Nephron (organoid): ENCODE data around the gene KRT71.
"Not testable (repeated sequence)": the region's sequence is repeated elsewhere in the genome, so short reads cannot be mapped to it uniquely, and the experiment has no call there.

Experiments
- H3K27ac Mint-ChIP-seq, 3 experiments: 2 replicates each; pipeline ENCODE4 v1.8.0; 2020; ENCODE audit warnings: mixed read lengths in 3 of 3, mild to moderate bottlenecking in 2 of 3, moderate library complexity in 1 of 3
- H3K27me3 Mint-ChIP-seq: 2 replicates; pipeline ENCODE4 v1.8.0; 2021; ENCODE audit warnings: low read depth, mild to moderate bottlenecking, moderate library complexity, mixed read lengths
- H3K36me3 Mint-ChIP-seq: 2 replicates; pipeline ENCODE4 v1.8.0; 2020; ENCODE audit warnings: low read depth, mixed read lengths
- H3K4me1 Mint-ChIP-seq: 2 replicates; pipeline ENCODE4 v1.8.0; 2020; ENCODE audit warnings: mixed read lengths
- H3K4me3 Mint-ChIP-seq, 3 experiments: 2 replicates each; pipeline ENCODE4 v1.8.0; 2020; ENCODE audit warnings: mild to moderate bottlenecking in 3 of 3, mixed read lengths in 3 of 3, moderate library complexity in 2 of 3
- H3K9me3 Mint-ChIP-seq: 2 replicates; pipeline ENCODE4 v1.8.0; 2020; ENCODE audit warnings: mixed read lengths
- CTCF ChIP-seq, 3 experiments: fragments of 200-600 bp; sonication (generic); IDR thresholded peaks; one replicate each; pipeline ENCODE4 v1.5.0; 2021; ENCODE audit warnings: antibody characterized with exemption in 3 of 3; ENCODE audit not compliant: unreplicated experiment in 3 of 3

Gene KRT71

GRCh38 chr12:52501490-52501889 lies 51.5 kb downstream of the KRT71 start:
- no peak overlapping the region for H3K4me3 Mint-ChIP-seq

GRCh38 chr12:52500574-52500973 lies 52.4 kb downstream of the KRT71 start:
- H3K27ac Mint-ChIP-seq, H3K4me3 Mint-ChIP-seq, H3K36me3 Mint-ChIP-seq: not testable (repeated sequence)
- Mint-ChIP-seq H3K27me3 (peaks cover 11% of the 10 kb centered on the region), H3K9me3 (peaks cover 14% of the 10 kb centered on the region), H3K4me1 (peaks cover 11% of the 10 kb centered on the region)

More at GRCh38 chr12:52501490-52501889, 51.5 kb downstream of the KRT71 start:
- H3K4me1 Mint-ChIP-seq = peaks cover 2% of the 10 kb centered on the region
- no peak for TF ChIP-seq CTCF (IDR thresholded peaks at IDR 0.05; ENCODE audit: unreplicated experiment in 3 of 3)
- no peaks in the 10 kb centered on the region for H3K36me3 Mint-ChIP-seq
- peaks cover 10% of the 10 kb centered on the region for H3K27me3 Mint-ChIP-seq
- H3K27ac Mint-ChIP-seq = no peak overlapping the region
- H3K9me3 Mint-ChIP-seq = peaks cover 14% of the 10 kb centered on the region

DNA sequence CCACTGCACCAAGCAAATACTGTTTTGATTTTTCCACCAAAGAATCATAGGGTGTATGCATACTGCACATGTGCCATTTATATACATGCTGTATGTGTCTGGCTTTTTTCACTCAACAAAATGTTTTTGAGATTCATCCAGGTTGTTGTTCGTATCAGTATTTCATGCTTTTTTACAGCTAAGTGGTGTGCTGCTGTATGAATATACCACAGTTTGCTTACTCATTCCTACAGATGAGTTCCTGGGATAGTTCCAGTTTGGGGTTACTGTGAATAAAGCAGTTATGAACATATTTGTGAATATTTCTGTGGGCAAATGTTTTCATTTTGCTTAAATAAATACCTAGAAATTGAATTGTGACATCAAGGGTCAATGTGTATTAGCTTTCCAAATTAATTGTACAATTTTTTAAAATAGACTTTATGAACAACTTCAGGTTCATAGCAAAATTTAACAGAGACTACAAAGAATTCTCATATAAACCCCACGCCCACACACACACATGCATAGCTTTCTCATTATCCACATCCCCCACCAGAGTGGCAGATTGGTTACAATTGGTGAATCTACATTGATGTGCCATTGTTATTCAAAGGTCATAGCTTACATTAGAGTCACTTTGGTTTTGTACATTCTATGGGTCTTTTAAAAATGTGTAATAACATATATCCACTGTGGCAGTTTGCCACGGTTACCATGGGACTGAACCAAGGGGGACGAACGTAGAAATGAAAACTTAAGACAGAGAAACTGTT lies 53.0 kb downstream of the KRT71 start:
- no peak overlapping the region for H3K4me3 Mint-ChIP-seq
- peaks cover 11% of the 10 kb centered on the region for H3K27me3 Mint-ChIP-seq
- peaks cover 17% of the 10 kb centered on the region for H3K4me1 Mint-ChIP-seq
- no peak for TF ChIP-seq CTCF (IDR thresholded peaks at IDR 0.05; ENCODE audit: unreplicated experiment in 3 of 3)
- no peaks in the 10 kb centered on the region for H3K36me3 Mint-ChIP-seq
- H3K27ac Mint-ChIP-seq = no peak overlapping the region
- peaks cover 12% of the 10 kb centered on the region for H3K9me3 Mint-ChIP-seq

GRCh38 chr12:52498946-52499345 lies 54.0 kb downstream of the KRT71 start:
- peaks cover 12% of the 10 kb centered on the region for H3K9me3 Mint-ChIP-seq
- peaks cover 19% of the 10 kb centered on the region for H3K4me1 Mint-ChIP-seq
- peaks cover 14% of the 10 kb centered on the region for H3K27me3 Mint-ChIP-seq
- H3K4me3 Mint-ChIP-seq = no peak overlapping the region
- H3K36me3 Mint-ChIP-seq = no peaks in the 10 kb centered on the region
- no peak overlapping the region for H3K27ac Mint-ChIP-seq
- no peak for TF ChIP-seq CTCF (IDR thresholded peaks at IDR 0.05; ENCODE audit: unreplicated experiment in 3 of 3)

GRCh38 chr12:52497975-52498374 lies 55.0 kb downstream of the KRT71 start:
- peaks cover 19% of the 10 kb centered on the region for H3K4me1 Mint-ChIP-seq

GRCh38 chr12:52496590-52497071 lies 56.3 kb downstream of the KRT71 start:
- TF ChIP-seq CTCF (IDR thresholded peaks at IDR 0.05; ENCODE audit: unreplicated experiment in 3 of 3) = no peak
- Mint-ChIP-seq H3K27me3 (peaks cover 22% of the 10 kb centered on the region), H3K4me1 (peaks cover 19% of the 10 kb centered on the region), H3K9me3 (peaks cover 8% of the 10 kb centered on the region), H3K36me3 (no peaks in the 10 kb centered on the region), H3K27ac (peak overlapping the region in 1 of 3 experiments; percentile 11), H3K4me3 (no peak overlapping the region)

More at GRCh38 chr12:52497975-52498374, 55.0 kb downstream of the KRT71 start:
- H3K4me3 Mint-ChIP-seq = no peak overlapping the region
- H3K27ac Mint-ChIP-seq = no peak overlapping the region
- peaks cover 12% of the 10 kb centered on the region for H3K9me3 Mint-ChIP-seq
- no peak for TF ChIP-seq CTCF (IDR thresholded peaks at IDR 0.05; ENCODE audit: unreplicated experiment in 3 of 3)
- H3K36me3 Mint-ChIP-seq = no peaks in the 10 kb centered on the region
- H3K27me3 Mint-ChIP-seq = peaks cover 14% of the 10 kb centered on the region
